ENCODE results near the gene CELA3A.
A peak's percentile ranks its signal among the peaks of the same experiment; 100 is the strongest.

Gene CELA3A

DNA sequence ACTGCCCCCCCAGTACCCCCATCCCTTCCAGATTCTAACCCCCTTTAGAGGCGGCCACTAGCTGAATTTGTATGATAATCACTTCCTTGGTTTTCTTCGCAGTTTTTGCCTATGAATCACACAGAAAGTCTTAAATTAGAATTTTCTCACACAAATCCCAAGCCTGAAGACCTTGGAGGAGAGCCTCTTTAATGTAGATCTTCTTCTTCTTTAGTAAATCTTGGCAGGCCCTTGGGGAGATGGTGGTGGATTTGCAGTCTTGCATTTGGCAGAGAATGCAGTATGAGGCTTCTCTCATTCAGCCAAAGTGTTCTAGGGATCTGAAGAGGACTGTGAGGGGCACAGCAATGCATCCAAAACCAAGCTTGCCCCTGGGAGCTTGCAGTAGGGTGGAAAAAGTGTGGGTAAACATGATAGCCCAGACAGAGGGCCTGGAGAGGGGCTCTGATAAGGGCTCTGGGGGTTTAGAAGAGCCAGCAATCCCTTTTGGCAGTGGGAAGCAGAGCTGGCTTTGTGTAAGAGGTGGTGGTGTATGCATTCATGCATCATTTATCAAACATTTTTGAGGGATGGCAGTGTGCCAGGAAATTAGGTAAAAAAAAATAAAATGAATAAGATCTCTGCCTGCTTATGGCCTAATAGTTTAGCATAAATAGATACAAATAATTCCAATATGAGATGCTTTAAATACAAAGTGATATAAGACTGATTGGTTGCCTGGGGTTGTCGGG is 43.4 kb downstream of the CELA3A start:
- peaks cover 4% of the 10 kb centered on the region for H3K9me3 Mint-ChIP-seq
- no peak overlapping the region for H3K27ac Mint-ChIP-seq
- no peak overlapping the region for H3K4me3 Mint-ChIP-seq
- peaks cover 41% of the 10 kb centered on the region for H3K4me1 Mint-ChIP-seq (ENCODE audit: low read depth)
- peaks cover 4% of the 10 kb centered on the region for H3K36me3 Mint-ChIP-seq (ENCODE audit: low read depth)
- H3K27me3 Mint-ChIP-seq (ENCODE audit: low read depth), result no peaks in the 10 kb centered on the region

DNA sequence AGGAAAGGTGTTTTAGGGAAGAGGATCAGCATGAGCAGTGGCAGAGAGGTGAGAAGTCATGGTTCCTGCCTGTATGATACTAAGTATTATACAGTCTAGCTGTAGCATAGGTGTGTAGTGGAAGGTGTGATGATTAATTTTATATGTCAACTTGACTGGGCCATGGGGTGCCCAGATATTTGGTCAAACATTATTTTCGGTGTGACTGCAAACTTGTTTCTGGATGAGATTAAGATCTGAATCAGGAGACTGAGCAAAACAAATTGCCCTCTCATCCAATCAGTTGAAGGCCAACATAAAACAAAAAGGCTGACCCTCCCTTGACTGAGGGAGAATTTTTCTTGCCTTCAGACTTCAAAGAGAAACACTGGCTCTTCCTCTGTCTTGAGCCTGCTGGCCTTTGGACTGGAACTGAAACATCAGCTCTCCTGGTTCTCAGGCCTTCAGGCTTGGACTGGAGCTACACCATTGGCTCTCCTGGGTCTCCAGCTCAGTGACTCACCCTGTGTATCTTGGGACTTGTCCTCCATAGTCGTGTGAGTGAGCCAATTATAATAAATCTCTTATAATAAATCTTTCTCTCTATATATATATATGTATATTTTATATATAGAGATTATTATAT is 44.3 kb downstream of the CELA3A start:
- Mint-ChIP-seq H3K4me1 (ENCODE audit: low read depth) (peaks cover 36% of the 10 kb centered on the region), H3K9me3 (peaks cover 4% of the 10 kb centered on the region), H3K27me3 (ENCODE audit: low read depth) (no peaks in the 10 kb centered on the region), H3K4me3 (no peak overlapping the region), H3K27ac (no peak overlapping the region), H3K36me3 (ENCODE audit: low read depth) (peaks cover 4% of the 10 kb centered on the region)

DNA sequence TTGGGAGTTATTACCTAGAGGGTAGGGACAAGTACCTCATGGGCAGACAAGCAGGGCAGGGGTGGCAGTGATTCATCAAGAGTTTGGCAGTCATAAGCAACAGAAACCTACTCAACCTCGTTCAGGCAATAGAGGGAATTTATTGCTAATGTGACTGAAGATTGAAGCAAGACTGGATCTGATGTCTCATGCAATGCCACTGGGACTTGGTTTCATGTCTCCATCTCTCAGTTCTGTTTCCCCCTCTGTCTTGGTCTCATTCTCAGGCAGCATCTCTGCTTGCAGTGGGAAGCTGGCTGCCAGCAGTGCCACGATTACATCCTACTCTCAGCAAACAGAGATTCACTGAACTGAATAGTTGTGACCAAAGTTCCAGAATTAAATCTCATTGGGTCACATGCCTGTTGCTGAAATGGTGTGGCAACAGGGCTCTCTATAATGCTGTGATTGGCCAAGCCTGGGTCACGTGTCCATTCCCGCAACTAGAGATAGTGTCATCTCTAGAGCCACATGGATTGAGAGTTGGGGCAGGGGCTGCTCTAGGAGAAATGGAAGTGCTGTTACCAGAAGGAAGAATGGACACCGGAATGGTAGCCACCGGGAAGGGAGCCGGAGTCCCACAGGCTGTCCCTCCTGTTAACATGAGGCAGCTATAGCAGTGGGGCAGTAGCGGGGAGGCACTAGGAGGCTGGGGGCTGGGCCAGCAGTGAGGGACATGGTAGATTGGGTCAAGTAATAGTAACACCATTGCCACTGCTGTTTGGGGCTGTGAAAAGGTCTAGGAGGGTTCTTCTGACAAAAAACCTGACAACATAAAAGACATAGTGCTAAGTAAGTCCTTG is 47.1 kb downstream of the CELA3A start:
- H3K36me3 Mint-ChIP-seq (ENCODE audit: low read depth), result peaks cover 7% of the 10 kb centered on the region
- no peak overlapping the region for H3K27ac Mint-ChIP-seq
- no peaks in the 10 kb centered on the region for H3K27me3 Mint-ChIP-seq (ENCODE audit: low read depth)
- H3K9me3 Mint-ChIP-seq, result peaks cover 4% of the 10 kb centered on the region
- H3K4me1 Mint-ChIP-seq (ENCODE audit: low read depth), result peaks cover 34% of the 10 kb centered on the region
- no peak overlapping the region for H3K4me3 Mint-ChIP-seq

DNA sequence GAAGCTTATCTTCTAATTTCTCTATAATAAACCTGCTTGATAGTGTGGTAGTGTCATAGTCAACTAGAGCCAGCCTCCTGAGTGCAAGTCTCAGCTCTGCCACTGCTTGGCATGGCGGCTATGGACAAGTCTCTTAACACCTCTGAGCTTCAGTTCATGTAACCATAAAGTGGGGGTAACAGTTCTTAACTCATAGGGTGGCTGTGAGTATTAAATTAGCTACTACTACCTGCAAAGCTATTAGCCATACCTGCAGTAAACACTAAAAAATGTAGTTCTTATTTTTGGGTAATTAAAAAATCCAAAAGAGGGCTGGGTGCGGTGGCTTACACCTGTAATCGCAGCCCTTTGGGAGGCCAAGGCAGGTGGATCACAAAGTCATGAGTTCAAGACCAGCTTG is 48.9 kb downstream of the CELA3A start:
- Mint-ChIP-seq H3K27ac (peak overlapping the region; percentile 55), H3K4me1 (ENCODE audit: low read depth) (peaks cover 46% of the 10 kb centered on the region), H3K36me3 (ENCODE audit: low read depth) (peaks cover 21% of the 10 kb centered on the region), H3K4me3 (no peak overlapping the region), H3K27me3 (ENCODE audit: low read depth) (no peaks in the 10 kb centered on the region), H3K9me3 (peaks cover 2% of the 10 kb centered on the region)

DNA sequence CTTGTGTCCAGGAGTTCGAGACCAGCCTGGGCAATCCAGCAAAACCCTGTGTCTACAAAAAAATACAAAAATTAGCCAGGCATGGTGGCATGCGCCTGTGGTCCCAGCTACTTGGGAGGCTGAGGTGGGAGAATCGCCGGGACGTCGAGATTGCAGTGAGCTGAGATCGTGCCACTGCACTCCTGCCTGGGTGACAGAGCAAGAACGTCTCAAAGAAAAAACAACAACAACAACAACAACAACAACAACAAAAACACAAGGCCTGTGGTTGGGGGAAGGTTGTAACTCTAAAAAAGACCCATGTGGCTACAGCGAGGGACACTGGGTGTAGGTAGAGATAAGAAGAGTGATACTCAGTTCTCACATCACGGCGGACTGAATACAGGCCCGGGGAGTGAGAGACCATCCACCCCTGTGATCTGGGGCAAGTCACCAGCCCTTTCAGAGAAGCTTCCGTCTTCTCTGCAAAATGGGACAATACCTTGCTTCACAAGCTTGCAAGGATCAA is 50.2 kb downstream of the CELA3A start:
- Mint-ChIP-seq H3K27ac (peak overlapping the region; percentile 90), H3K4me1 (ENCODE audit: low read depth) (peaks cover 57% of the 10 kb centered on the region), H3K27me3 (ENCODE audit: low read depth) (no peaks in the 10 kb centered on the region), H3K9me3 (no peaks in the 10 kb centered on the region), H3K4me3 (peak overlapping the region; percentile 85), H3K36me3 (ENCODE audit: low read depth) (peaks cover 30% of the 10 kb centered on the region)

DNA sequence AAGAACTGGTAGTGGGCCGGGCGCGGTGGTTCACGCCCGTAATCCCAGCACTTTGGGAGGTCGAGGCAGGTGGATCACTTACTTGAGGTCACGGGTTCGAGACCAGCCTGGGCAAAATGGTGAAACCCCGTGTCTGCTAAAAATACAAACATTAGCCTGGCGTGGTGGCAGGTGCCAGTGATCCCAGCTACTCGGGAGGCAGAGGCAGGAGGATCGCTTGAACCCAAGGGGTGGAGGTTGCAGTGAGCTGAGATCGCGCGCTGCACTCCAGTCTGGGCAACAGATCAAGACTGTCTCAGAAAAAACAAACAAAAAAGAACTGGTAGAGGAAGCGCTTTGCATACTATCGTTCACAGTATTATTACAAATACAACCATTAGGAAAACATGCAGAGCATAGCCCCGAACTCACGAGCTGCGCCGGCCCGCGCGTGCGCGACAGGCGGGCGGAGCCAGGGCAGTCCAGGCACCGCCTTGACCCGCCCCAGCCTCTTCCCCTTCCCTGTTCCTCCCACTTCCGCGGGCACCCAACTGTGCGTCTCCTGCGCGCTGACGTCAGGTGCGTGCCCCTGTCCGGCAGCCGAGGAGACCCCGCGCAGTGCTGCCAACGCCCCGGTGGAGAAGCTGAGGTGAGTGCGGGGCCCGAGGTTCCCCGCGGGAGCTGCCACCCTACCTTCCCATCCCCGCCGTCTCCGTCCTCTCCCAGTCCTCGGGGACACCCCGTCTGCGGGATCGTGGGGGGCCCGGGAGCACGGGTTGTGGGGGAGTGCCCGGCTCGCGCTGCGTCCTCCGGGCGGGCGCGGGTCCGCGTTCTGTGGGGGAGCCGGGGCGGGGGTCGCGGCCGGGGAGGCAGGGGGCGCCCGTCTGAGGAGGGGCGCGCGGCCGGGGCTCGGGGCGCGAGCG is 50.9 kb downstream of the CELA3A start, which contains the start of gene CDC42:
Gene CDC42, plus strand, starts transcription at position 595 of the 902 bp plus-strand sequence. CDS start 25,770 bp downstream, outside the sequence.
- Mint-ChIP-seq H3K9me3 (no peaks in the 10 kb centered on the region), H3K4me1 (ENCODE audit: low read depth) (peaks cover 64% of the 10 kb centered on the region), H3K27me3 (ENCODE audit: low read depth) (no peaks in the 10 kb centered on the region), H3K4me3 (peak within 1 kb of the TSS; percentile 99), H3K27ac (peak within 1 kb of the TSS; percentile 99), H3K36me3 (ENCODE audit: low read depth) (peaks cover 36% of the 10 kb centered on the region)

DNA sequence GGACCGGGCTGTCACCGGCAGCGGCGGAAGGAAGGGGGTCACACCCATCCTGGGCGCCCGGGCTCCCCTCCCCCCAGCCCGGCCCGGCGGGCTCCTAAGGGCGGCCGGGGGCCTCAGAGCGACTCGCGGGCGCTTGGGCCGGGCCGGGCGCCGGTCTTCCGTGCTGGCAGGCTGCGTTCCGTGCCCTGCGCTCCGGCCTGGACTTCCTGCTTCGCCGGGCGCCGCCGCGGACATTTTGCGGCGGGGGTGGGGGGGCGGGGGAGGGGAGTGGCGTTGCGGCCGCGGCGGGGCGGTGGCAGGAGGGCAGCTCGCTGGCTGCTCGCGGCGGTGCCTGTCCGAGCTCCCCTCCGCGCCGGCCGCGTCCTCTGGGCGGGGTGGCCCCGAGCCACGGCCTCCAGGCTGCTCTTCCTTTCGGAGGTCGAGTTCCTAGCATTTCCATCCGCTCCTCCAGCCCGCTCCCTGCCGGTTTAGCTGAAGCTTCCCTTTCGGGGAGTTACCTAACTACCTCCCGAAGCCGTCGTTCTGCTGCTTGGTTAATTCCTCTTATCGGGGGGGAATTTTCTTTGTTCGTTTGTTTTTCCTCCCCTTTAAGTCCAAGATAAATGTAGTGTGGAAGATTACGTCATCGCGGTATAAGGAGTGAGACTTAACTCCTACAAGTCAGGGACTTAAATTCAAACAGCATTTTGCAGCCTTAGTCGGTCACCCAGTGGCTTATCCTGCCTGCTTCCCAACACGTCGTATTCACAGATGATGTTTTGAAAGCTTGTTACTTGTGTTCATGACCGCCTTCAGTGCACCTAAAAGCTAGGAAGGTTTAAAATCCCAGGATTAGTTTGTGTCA is 51.8 kb downstream of the CELA3A start:
- H3K27ac Mint-ChIP-seq, result peak overlapping the region; percentile 99
- peaks cover 61% of the 10 kb centered on the region for H3K4me1 Mint-ChIP-seq (ENCODE audit: low read depth)

DNA sequence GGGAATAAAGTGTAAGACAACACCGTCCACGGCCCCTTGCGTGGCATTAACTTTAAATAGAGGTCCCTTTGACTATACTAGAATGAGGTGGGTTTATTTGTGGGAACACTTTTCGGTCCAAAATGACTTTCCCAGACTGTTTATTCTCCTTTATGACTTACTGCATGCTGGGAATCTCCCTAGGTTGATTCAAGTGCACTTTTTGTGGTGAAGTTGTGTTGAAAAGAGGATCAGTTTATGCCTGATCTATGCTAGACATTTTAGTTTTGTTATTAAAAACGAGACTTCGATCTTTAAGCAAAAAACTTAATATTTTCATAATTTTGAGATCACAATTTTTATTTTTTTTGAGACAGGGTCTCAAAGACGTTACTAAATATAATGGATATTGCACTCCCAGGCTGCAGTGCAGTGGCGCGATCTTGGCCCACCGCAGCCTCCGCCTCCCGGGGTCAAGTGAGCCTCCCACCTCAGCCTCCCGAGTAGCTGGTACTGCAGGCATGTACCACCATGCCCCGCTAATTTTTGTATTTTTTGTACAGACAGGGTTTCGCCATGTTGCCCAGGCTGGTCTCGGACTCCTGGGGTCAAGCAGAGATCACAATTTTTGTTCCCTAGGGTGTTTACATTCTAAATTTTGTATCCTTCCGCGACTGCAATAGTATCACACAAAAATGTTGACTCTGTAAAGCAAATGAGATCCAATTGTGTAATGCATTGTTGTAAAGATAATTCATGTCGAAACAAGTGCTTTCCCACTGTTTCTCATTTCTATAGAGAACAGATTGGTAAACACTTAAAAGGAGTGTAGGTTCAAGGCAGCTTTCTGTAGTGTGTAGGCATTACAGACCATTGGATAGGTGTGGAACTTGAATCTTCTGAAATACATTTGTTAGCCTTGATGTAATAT is 52.7 kb downstream of the CELA3A start:
- peak overlapping the region; percentile 99 for H3K4me3 Mint-ChIP-seq
- no peaks in the 10 kb centered on the region for H3K9me3 Mint-ChIP-seq
- H3K27me3 Mint-ChIP-seq (ENCODE audit: low read depth), result no peaks in the 10 kb centered on the region
- peak overlapping the region; percentile 99 for H3K27ac Mint-ChIP-seq
- H3K4me1 Mint-ChIP-seq (ENCODE audit: low read depth), result peaks cover 52% of the 10 kb centered on the region
- H3K36me3 Mint-ChIP-seq (ENCODE audit: low read depth), result peaks cover 39% of the 10 kb centered on the region

More for the DNA sequence above, 51.8 kb downstream of the CELA3A start:
- Mint-ChIP-seq H3K36me3 (ENCODE audit: low read depth) (peaks cover 39% of the 10 kb centered on the region), H3K9me3 (no peaks in the 10 kb centered on the region), H3K4me3 (peak overlapping the region; percentile 99), H3K27me3 (ENCODE audit: low read depth) (no peaks in the 10 kb centered on the region)

DNA sequence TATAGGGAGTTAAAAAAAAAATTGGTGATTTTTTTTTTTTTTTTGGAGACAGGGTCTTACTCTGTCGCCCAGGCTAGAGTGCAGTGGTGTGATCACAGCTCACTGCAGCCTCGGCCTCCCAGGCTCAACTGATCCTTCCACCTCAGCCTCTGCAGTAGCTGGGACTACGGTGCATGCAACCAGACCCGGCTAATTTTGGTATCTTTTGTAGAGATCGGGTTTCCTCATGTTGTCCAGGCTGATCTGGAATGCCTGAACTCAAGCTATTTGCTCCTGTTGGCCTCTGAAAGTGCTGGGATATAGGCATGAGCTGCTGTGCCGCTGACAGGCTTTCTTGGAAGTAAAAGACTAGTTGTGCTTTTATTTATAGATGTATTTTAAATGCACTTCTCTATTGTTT is 54.0 kb downstream of the CELA3A start:
- no peaks in the 10 kb centered on the region for H3K9me3 Mint-ChIP-seq
- peak overlapping the region; percentile 52 for H3K27ac Mint-ChIP-seq
- no peaks in the 10 kb centered on the region for H3K27me3 Mint-ChIP-seq (ENCODE audit: low read depth)
- H3K36me3 Mint-ChIP-seq (ENCODE audit: low read depth), result peaks cover 38% of the 10 kb centered on the region
- H3K4me1 Mint-ChIP-seq (ENCODE audit: low read depth), result peaks cover 55% of the 10 kb centered on the region
- peak overlapping the region; percentile 69 for H3K4me3 Mint-ChIP-seq

DNA sequence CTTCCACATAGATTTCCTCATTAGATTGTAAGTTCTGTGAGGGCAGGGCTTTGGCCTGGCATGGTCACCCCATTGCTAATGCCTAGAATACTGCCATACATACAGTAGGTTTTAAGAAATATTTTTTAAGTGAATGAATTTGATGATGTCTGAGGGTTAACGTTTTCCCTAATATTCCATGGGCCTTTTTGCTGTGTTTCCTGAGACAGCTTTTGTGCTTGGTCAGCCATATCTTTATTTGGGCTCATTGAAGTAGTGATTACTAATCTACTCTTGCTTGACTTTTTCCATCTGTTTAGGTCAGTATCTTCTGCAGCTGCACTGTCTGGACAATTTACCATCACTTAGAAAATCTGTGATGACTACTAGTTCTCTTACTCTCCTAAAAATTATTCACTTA is 54.6 kb downstream of the CELA3A start:
- Mint-ChIP-seq H3K4me3 (peak overlapping the region; percentile 67), H3K9me3 (no peaks in the 10 kb centered on the region), H3K36me3 (ENCODE audit: low read depth) (peaks cover 38% of the 10 kb centered on the region), H3K27ac (peak overlapping the region; percentile 39), H3K27me3 (ENCODE audit: low read depth) (no peaks in the 10 kb centered on the region), H3K4me1 (ENCODE audit: low read depth) (peaks cover 57% of the 10 kb centered on the region)

DNA sequence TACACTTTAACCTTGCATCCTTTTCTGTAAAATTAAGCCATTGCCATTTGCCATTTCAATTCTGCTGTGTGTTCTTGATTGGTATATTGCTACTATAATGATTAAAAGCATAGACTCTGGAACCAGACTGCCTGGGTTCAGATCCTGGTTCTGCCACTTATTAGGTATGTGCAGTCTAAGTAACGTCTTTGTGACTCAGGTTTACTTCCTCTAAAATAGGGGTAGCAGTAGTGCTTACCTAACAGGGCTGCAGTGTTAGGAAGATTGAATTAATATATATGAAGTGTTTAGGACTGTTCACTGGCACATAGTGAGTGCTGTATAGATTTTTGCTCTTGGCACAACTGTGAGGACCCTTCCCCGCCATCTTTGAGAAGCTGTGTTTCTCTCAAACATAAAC is 55.5 kb downstream of the CELA3A start:
- Mint-ChIP-seq H3K27ac (peak overlapping the region; percentile 49), H3K27me3 (ENCODE audit: low read depth) (no peaks in the 10 kb centered on the region), H3K4me1 (ENCODE audit: low read depth) (peaks cover 49% of the 10 kb centered on the region), H3K36me3 (ENCODE audit: low read depth) (peaks cover 38% of the 10 kb centered on the region), H3K4me3 (peak overlapping the region; percentile 67), H3K9me3 (no peaks in the 10 kb centered on the region)

DNA sequence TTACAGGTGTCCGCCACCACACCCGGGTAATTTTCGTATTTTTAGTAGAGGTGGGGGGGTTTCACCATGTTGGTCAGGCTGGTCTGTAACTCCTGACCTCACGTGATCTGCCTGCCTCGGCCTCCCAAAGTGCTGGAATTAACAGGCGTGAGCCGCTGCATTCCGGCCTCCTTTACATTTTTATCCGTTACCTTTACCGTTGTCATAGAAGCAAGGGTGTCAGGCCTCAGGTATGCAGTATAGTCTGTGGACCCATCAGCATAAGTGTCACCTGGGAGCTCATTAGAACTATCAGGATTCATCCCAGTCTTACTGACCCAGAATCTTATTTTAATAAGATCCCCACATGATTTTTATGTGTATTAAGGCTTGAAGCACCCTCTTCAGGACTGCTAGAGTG is 56.4 kb downstream of the CELA3A start:
- H3K27ac Mint-ChIP-seq, result no peak overlapping the region
- peaks cover 52% of the 10 kb centered on the region for H3K4me1 Mint-ChIP-seq (ENCODE audit: low read depth)
- H3K4me3 Mint-ChIP-seq, result no peak overlapping the region
- H3K27me3 Mint-ChIP-seq (ENCODE audit: low read depth), result no peaks in the 10 kb centered on the region
- H3K9me3 Mint-ChIP-seq, result no peaks in the 10 kb centered on the region
- H3K36me3 Mint-ChIP-seq (ENCODE audit: low read depth), result peaks cover 42% of the 10 kb centered on the region
